H1 (cell line): ENCODE measurements around the gene NADK2. TPM values are rescaled to one million over a fixed set of nuclear protein-coding genes. Genes with fewer than 3 reads are reported as not detected.

Experiments used
- CTCF ChIA-PET: fragments of 300-600 bp; sonication (Branson Sonifier 250); formaldehyde crosslinking; loops from one replicate; lab custom pipeline; 2021; ENCODE audit not compliant: partially characterized antibody; lab: Charles Lee
- POLR2A ChIA-PET: fragments of 300-600 bp; sonication (Branson Sonifier 250); formaldehyde crosslinking; loops from one replicate; lab custom pipeline; 2021; ENCODE audit warnings: inconsistent platforms; ENCODE audit not compliant: partially characterized antibody; lab: Charles Lee
- DNase-seq, 2 experiments: peaks; one replicate each; pipeline versions ENCODE4 v3.0.0 to v3.0.0-alpha.2; 2010 to 2022; ENCODE audit warnings: low spot score in 2 of 2, low read depth in 1 of 2, mixed read lengths in 1 of 2
- FAIRE-seq: peaks from 2 replicates; lab custom pipeline; 2011; peaks lifted over from hg19 to GRCh38; lab: Jason Lieb, UNC
- H2AFZ ChIP-seq: 2 replicates; pipeline ENCODE4 v1.8.1; 2012; ENCODE audit warnings: low read length, inconsistent platforms
- H2AK5ac ChIP-seq: 2 replicates; pipeline ENCODE4 v1.6.1; 2013; ENCODE audit warnings: low read depth, low read length
- H2BK120ac ChIP-seq: replicated peaks from 2 replicates; pipeline ENCODE3; 2013; ENCODE audit warnings: low read depth, low read length, inconsistent platforms
- H2BK12ac ChIP-seq: 2 replicates; pipeline ENCODE4 v1.6.1; 2013; ENCODE audit warnings: low read depth, low read length
- H2BK15ac ChIP-seq: 2 replicates; pipeline ENCODE4 v1.6.1; 2013; ENCODE audit warnings: low read length
- H2BK20ac ChIP-seq: 2 replicates; pipeline ENCODE4 v1.6.1; 2013; ENCODE audit warnings: low read length
- H2BK5ac ChIP-seq: 2 replicates; pipeline ENCODE4 v1.6.1; 2013; ENCODE audit warnings: low read depth, low read length
- H3K14ac ChIP-seq: 2 replicates; pipeline ENCODE4 v1.6.1; 2013; ENCODE audit warnings: inconsistent platforms; ENCODE audit not compliant: insufficient read length
- H3K18ac ChIP-seq: 2 replicates; pipeline ENCODE4 v1.6.1; 2013; ENCODE audit warnings: low read length; ENCODE audit errors: extremely low read depth
- H3K23ac ChIP-seq: 2 replicates; pipeline ENCODE4 v1.6.1; 2013; ENCODE audit warnings: inconsistent platforms; ENCODE audit not compliant: insufficient read length
- H3K23me2 ChIP-seq: 2 replicates; pipeline ENCODE4 v1.6.1; 2013; ENCODE audit warnings: low read depth, low read length
- H3K27ac ChIP-seq: 2 replicates; pipeline ENCODE4 v1.6.1; 2011; ENCODE audit warnings: low read depth, low read length, inconsistent platforms
- H3K27me3 ChIP-seq, 4 experiments: replicated peaks in 1 of 4; 1 replicate in 1 of 4; 2 replicates in 3 of 4; pipeline versions ENCODE4 v1.6.1 to v1.8.1; 2011 to 2013; ENCODE audit warnings: low read length in 3 of 4, mild to moderate bottlenecking in 3 of 4, inconsistent platforms in 2 of 4, mixed read lengths in 2 of 4, moderate library complexity in 1 of 4; ENCODE audit not compliant: control insufficient read depth in 3 of 4, insufficient read depth in 3 of 4; ENCODE audit errors: extremely low read depth in 1 of 4
- H3K36me3 ChIP-seq, 4 experiments: 2 replicates each; pipeline versions ENCODE4 v1.6.1 to v1.8.1; 2011 to 2013; ENCODE audit warnings: mild to moderate bottlenecking in 4 of 4, low read length in 3 of 4, moderate library complexity in 2 of 4, control low read depth in 1 of 4, inconsistent platforms in 1 of 4; ENCODE audit not compliant: insufficient read depth in 4 of 4, control insufficient read depth in 2 of 4
- H3K4ac ChIP-seq: replicated peaks from 2 replicates; pipeline ENCODE3; 2013; ENCODE audit warnings: low read length, low read depth, mixed read lengths, inconsistent platforms; ENCODE audit not compliant: insufficient read length
- H3K4me1 ChIP-seq, 4 experiments: replicated peaks in 1 of 4; 1 replicate in 1 of 4; 2 replicates in 3 of 4; pipeline versions ENCODE4 v1.6.1 to v1.8.1; 2011 to 2013; ENCODE audit warnings: low read length in 3 of 4, inconsistent platforms in 2 of 4, mixed read lengths in 1 of 4; ENCODE audit not compliant: insufficient read depth in 4 of 4, control insufficient read depth in 3 of 4
- H3K4me2 ChIP-seq, 2 experiments: 2 replicates each; pipeline versions ENCODE4 v1.6.1 to v1.8.1; 2011 to 2013; ENCODE audit warnings: low read depth in 2 of 2, low read length in 2 of 2, control low read depth in 1 of 2, inconsistent platforms in 1 of 2, mild to moderate bottlenecking in 1 of 2; ENCODE audit not compliant: insufficient read depth in 1 of 2
- H3K4me3 ChIP-seq, 4 experiments: fragments of 200-600, 300-600 bp in 1 of 4; sonication (generic), shearing (Covaris generic), sonication (Bioruptor Twin) in 1 of 4; 2 replicates each; pipeline versions ENCODE4 v1.5.1 to v1.8.1; 2011 to 2016; ENCODE audit warnings: low read length in 4 of 4, low read depth in 3 of 4, control low read depth in 2 of 4, inconsistent platforms in 2 of 4, mild to moderate bottlenecking in 2 of 4, mixed read lengths in 1 of 4, moderate library complexity in 1 of 4; ENCODE audit not compliant: insufficient read depth in 2 of 4; ENCODE audit errors: extremely low read depth in 1 of 4
- H3K56ac ChIP-seq: replicated peaks from 2 replicates; pipeline ENCODE3; 2013; ENCODE audit warnings: low read depth, mild to moderate bottlenecking, mixed read lengths, low read length, inconsistent platforms; ENCODE audit not compliant: insufficient read length
- H3K79me1 ChIP-seq: 2 replicates; pipeline ENCODE4 v1.6.1; 2013; ENCODE audit warnings: low read depth, low read length, control low read depth
- H3K79me2 ChIP-seq, 2 experiments: 2 replicates each; pipeline versions ENCODE4 v1.6.1 to v1.8.1; 2012 to 2013; ENCODE audit warnings: low read length in 2 of 2, mild to moderate bottlenecking in 2 of 2, inconsistent platforms in 1 of 2; ENCODE audit not compliant: insufficient read depth in 2 of 2, control insufficient read depth in 1 of 2
- H3K9ac ChIP-seq, 4 experiments: replicated peaks in 1 of 4; 1 replicate in 1 of 4; 2 replicates in 3 of 4; pipeline versions ENCODE4 v1.6.1 to v1.8.1; 2011 to 2013; ENCODE audit warnings: low read depth in 3 of 4, low read length in 3 of 4, control low read depth in 2 of 4, mild to moderate bottlenecking in 2 of 4, moderate library complexity in 2 of 4, inconsistent platforms in 1 of 4; ENCODE audit errors: extremely low read depth in 1 of 4
- H3K9me3 ChIP-seq, 2 experiments: 2 replicates each; pipeline versions ENCODE4 v1.6.1 to v1.8.1; 2012 to 2013; ENCODE audit warnings: mild to moderate bottlenecking in 2 of 2, moderate library complexity in 2 of 2, control low read depth in 1 of 2, inconsistent platforms in 1 of 2, low read depth in 1 of 2, low read length in 1 of 2, mixed read lengths in 1 of 2; ENCODE audit not compliant: insufficient read depth in 2 of 2
- H4K20me1 ChIP-seq, 2 experiments: replicated peaks in 1 of 2; 2 replicates each; pipeline versions ENCODE3 to v1.8.1; 2011 to 2013; ENCODE audit warnings: inconsistent platforms in 2 of 2, low read length in 2 of 2, mild to moderate bottlenecking in 1 of 2; ENCODE audit not compliant: insufficient read depth in 2 of 2, control insufficient read depth in 1 of 2
- H4K5ac ChIP-seq: 2 replicates; pipeline ENCODE4 v1.6.1; 2013; ENCODE audit warnings: low read length, low read depth, mixed read lengths, inconsistent platforms; ENCODE audit not compliant: insufficient read length
- H4K8ac ChIP-seq: 2 replicates; pipeline ENCODE4 v1.8.0; 2013; ENCODE audit warnings: mild to moderate bottlenecking, moderate library complexity, low read length, inconsistent platforms; ENCODE audit not compliant: insufficient read depth; ENCODE audit errors: extremely low read depth
- H4K91ac ChIP-seq: replicated peaks from 2 replicates; pipeline ENCODE3; 2013; ENCODE audit warnings: low read length, mixed read lengths, inconsistent platforms; ENCODE audit not compliant: insufficient read length
- KDM1A ChIP-seq: fragments of 200-600, 300-600 bp; sonication (generic); IDR thresholded peaks from 2 replicates; pipeline ENCODE4 v1.7.1; 2016; ENCODE audit warnings: mild to moderate bottlenecking, low read length, borderline replicate concordance
- KDM5A ChIP-seq: fragments of 200-600 bp; IDR thresholded peaks from 2 replicates; pipeline ENCODE4 v1.7.1; 2012; ENCODE audit warnings: mild to moderate bottlenecking, low read length, inconsistent platforms, mixed read lengths
- SRF ChIP-seq: IDR thresholded peaks from 2 replicates; pipeline ENCODE4 v1.6.1; 2011; ENCODE audit warnings: mild to moderate bottlenecking, low read depth, low read length, moderate library complexity
- WGBS, 2 experiments: shearing (Covaris generic) in 1 of 2; methylation state at CpG; one replicate each; pipeline versions ENCODE4 v1.1.6 to v1.1.7; 2013 to 2015; ENCODE audit warnings: low lambda C conversion rate in 2 of 2, mixed read lengths in 2 of 2, inconsistent platforms in 1 of 2, low coverage in 1 of 2, missing lambda C conversion rate in 1 of 2; ENCODE audit not compliant: insufficient replicate concordance in 2 of 2, insufficient coverage in 1 of 2, insufficient read length in 1 of 2; ENCODE audit errors: extremely low coverage in 1 of 2, missing lambda C conversion rate in 1 of 2; 5-methylcytosine and 5-hydroxymethylcytosine counted together
- polyA plus RNA-seq, 7 experiments: library from polyadenylated mRNA; depleted of rRNA in 3 of 7; stranded (reverse) in 5 of 7; unstranded in 2 of 7; fragments of >200 nt in 5 of 7; fragments of 200-250 nt in 2 of 7; gene quantifications; 1 replicate in 5 of 7; 2 replicates in 1 of 7; 4 replicates in 1 of 7; pipeline versions ENCODE4 v1.2.1 to v1.2.3, GENCODE V29; 2011 to 2013; ENCODE audit warnings: missing spikeins in 2 of 7, mixed read lengths in 2 of 7
- total RNA-seq: library from RNA; stranded (reverse); fragmentation: NEBNext Ultra II Directional; extraction: Animal tissue kit (Norgen Biotek cat#: 25700); gene quantifications from 2 replicates; pipeline ENCODE4 v1.2.1, GENCODE V29; 2021

The NADK2 gene
- total and polyA plus RNA-seq, 2 of the 8 experiments (the other 6 are each of a cell fraction or from before 2014, with no cell fraction given) = 3.4 to 16.1 TPM

GRCh38 chr5:36243653-36244052, 1.9 kb upstream of the NADK2 start:
- 0 out of 4 replicates have a peak, but pooled peaks cover 0 to 2% of the 10 kb centered on the region in 2 experiments for H3K79me2 ChIP-seq
- TF ChIP-seq SRF = no peak
- TF ChIP-seq KDM1A = no peak
- no peak for TF ChIP-seq KDM5A
- ChIA-PET CTCF (interaction anchor here (2.3 to 3.0 kb wide), 2 partner anchors 8 to 21 kb away, joined by 6 to 16 read pairs; no protein-coding TSS in a partner anchor), POLR2A (interaction anchor here (1.3 kb wide), 1 partner anchor 171 kb away, joined by 4 read pairs; no protein-coding TSS in a partner anchor)
- H4K8ac ChIP-seq = no peak overlapping the region
- H3K27ac ChIP-seq = no peak overlapping the region
- H2BK120ac ChIP-seq = no peak overlapping the region
- no peak overlapping the region for H2AK5ac ChIP-seq
- no peak overlapping the region for H4K5ac ChIP-seq
- H3K14ac ChIP-seq = no peak overlapping the region
- H4K91ac ChIP-seq = no peak overlapping the region
- no peak overlapping the region for H3K23ac ChIP-seq
- H3K56ac ChIP-seq = no peak overlapping the region
- H3K79me1 ChIP-seq = no peaks in the 10 kb centered on the region
- no peak overlapping the region for H2AFZ ChIP-seq
- H2BK12ac ChIP-seq = no peak overlapping the region
- H3K4me2 ChIP-seq = no peak overlapping the region
- H2BK20ac ChIP-seq = no peak overlapping the region
- H3K27me3 ChIP-seq = peaks cover 1 to 12% (median 6%) of the 10 kb centered on the region in 4 experiments
- no peaks in the 10 kb centered on the region for H3K9me3 ChIP-seq
- H3K9ac ChIP-seq = no peak overlapping the region
- no peak overlapping the region for H2BK5ac ChIP-seq
- no peak overlapping the region for H2BK15ac ChIP-seq
- H3K4ac ChIP-seq = no peak overlapping the region
- H3K4me3 ChIP-seq = no peak overlapping the region
- no peak for FAIRE-seq
- H3K36me3 ChIP-seq = no peaks in the 10 kb centered on the region
- no peak for DNase-seq
- no peaks in the 10 kb centered on the region for H4K20me1 ChIP-seq
- 96% methylated on average over 1 of the region's 1 CpG; no CpG with 5 or more reads in 1 of the 2 experiments for WGBS, 2 experiments
- H3K4me1 ChIP-seq = peaks cover 3 to 4% (median 3%) of the 10 kb centered on the region in 4 experiments; a peak in 5 of 7 replicates
- no peak overlapping the region for H3K18ac ChIP-seq
- H3K23me2 ChIP-seq = peaks cover 2% of the 10 kb centered on the region; the same call in 1 of the 2 replicates
